NCI-H748 (cell line): ENCODE results near the gene SARS2.
A peak's percentile ranks its signal among the peaks of the same experiment; 100 is the strongest.

ENCODE experiments used
- DNase-seq: peaks from one replicate; lab custom pipeline; 2025; ENCODE audit not compliant: unreplicated experiment; lab: John Stamatoyannopoulos, UW

The SARS2 gene

DNA sequence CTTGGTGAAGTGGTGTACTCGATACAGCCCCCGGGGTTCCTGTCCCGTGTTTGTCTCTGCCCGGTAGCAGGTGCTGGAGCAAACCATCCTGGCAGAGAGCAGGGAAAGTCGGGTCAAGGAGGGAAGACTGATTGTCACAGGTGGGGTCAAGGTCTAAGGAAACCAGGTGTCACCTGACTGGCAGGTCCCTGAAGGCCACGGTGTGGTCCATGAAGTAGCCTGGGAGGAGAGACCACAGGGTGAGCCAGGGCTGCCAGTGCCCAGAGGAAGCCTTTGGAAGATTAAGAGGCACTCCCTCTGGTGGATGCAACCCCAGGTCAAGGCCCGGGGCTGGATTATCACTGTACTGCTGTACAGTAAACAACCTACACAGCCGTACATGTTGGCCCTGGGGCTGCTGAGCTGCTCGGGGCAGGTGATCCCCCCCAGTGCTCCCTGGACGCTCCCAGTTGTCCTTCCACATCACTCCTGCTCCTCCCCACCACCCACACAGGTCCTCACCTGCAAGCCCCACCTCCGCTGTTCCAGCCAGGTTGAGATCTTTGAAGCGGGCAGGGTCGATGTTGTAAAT, 12.6 kb downstream of the SARS2 start:
- peak; percentile 45 for DNase-seq

DNA sequence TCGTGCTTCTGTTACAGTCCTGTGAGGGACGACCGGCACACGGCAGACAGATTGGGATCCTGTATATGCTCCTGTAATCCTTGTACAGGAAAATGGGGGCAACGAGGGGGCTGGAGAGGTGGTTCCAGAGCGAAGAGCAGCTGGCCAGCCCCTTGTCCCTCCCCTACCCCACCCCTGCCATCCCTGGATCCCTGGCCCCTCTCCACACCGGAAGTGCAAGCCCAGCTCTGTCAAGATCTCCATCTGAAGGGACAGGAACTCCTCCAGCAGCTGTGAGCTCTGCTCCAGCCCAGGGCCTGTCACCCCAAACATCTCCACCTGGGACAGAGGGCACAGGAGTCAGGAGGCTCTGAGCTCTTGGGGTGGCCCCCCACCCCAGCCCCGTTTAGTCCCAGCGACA, 13.0 kb downstream of the SARS2 start:
- no peak for DNase-seq

DNA sequence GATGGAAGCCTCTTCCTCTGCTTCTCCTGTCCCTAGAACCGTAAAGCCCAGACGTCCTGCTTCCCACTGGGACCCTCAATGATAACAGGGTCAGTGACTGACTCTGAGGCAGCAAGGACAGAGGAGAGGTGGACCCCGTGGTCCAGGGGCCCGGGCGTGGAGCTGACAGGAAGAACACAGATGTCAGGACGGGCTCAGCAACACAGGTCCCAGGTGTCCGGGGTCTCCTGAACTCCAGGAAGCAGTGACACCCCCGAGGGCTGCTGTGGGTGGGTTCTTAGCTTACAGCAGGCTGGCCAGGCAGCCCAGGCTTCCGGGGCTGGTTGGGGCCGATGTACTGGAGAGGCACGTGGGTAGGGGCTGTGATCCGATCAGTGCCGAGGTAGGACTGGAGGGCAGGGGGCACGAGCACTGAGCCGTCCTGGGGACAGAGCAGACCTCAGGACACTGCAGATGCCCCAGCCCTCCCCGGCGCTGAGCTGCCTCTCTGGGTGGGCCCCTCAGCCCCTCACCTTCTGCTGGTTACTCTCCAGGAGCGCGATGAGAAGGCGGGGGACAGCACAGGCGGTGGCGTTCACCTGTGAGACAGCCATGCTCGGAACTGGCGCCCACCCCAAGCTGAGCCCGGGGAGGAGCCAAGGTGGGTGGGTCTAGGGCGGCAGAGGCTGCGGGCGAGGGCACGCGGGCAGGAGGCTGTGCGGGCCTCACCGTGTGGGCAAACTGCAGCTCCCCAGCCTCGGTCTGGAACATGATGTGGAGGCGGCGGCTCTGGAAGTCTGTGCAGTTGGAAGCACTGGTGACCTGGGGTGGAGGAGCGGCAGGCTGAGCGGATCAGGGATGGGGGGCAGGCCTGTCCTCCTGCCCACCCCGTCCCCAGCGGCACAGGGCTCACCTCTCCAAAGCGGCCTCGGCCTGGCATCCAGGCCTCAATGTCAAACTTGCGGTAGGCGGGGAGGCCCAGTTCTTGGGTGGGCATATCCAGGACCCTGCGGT, 14.9 kb downstream of the SARS2 start:
- DNase-seq, result no peak

DNA sequence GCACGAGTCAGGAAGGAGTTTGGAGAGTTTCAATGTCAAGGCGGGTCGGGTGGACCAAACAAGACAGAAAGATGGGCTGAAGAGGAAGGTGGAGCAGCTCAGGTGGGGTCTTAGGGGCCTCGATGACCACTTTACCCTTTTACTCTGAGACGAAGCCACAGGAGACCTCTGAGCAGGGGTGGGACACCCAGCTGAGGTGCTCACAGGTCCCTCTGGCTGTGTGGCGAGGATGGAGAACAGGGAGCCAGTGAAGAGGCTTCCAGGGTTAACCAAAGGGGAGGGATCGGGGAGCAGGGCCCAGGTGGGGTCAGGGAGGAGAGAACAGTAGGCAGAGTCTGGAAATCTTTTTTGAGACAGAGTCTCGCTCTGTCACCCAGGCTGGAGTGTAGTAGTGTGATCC, 16.6 kb downstream of the SARS2 start:
- DNase-seq, result no peak

DNA sequence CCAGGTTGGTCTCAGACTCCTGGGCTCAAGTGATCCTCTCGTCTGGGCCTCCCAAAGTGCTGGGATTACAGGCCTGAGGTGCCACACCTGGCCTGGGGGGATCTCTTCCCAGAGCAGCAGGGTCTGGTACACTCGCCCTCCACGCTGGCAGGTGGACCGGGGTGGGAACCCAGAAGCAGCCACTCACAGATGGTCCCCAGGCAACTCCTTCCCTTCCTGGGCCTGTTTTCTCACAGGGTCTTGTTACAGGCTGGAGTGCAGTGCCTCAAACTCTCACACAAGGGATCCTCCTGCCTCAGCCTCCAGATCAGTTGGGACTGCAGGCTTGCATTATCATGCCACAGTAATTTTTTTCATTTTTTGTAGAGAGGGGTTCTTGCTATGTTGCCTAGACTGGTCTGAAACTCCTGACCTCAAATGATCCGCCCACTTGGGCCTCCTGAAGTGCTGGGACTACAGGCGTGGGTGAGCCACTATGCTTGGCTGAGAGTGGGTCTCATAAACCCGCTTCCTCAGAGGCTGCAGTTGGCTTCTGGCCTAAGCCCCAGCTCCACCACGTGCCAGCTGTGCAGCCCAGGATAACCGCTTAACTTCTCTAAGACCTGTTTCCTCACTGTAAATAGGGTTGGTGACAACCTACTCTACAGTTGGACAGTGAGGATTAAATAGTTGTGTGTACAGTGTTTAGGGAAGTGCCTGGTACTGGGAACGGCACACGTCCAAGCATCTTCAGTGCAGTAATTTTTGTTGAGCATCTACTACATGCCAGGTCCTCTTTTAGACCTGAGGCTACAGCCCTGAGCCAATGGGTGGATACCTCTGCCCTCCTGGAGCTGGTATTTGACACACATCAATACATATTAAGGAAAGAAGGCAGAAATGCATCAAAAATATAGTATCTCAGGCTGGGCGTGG, 17.7 kb downstream of the SARS2 start:
- DNase-seq, result no peak

DNA sequence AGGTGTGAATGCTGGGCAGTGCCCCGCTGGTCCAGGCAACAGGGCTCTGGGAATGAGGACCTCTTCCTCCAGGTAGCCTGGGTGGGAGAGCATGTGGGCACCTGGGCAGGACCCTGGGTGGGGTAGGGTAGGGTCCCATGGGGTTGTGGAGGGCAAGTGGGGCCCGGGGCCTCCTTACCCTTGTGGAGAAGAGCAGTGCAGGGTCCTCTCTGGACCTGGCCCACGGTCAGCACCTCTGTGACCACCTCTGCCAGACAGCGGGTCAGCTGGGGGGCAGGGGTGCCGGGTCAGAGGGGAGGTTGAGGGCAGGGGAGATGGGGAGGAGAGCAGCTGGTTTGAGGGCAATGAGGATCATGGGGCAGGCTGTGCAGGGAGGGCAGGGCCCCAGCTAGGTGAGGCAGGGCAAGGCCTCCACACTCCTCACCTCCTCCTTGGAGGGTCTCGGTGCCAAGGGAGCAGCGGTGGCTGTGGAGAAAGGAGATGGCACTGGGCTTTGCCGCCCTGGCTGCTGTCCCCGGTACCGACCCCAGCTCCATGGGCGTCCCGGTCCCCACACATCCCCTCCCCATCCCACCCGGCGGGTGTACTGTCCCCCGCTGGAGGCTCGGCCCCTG, 19.1 kb downstream of the SARS2 start:
- no peak for DNase-seq

DNA sequence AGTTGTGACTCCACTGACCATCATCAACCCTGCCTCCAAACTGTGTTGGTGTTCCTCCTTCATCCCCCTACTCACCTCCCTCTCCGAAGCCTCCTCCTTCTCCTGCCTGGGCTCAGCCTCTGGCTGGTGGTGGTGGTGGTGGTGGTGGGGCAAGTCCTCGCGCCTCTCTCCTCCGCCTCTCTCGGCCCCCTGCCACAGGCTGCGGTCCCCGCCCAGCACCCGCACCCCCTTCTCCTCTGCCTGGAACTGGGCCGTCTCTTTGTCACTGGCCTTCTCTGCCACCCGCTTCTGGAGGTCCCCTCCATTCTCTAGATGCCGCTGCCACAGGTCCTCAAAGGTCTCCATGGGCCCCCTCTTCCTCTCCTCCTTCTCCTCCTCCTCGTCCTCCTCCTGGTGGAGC, 20.1 kb downstream of the SARS2 start:
- DNase-seq, result no peak

DNA sequence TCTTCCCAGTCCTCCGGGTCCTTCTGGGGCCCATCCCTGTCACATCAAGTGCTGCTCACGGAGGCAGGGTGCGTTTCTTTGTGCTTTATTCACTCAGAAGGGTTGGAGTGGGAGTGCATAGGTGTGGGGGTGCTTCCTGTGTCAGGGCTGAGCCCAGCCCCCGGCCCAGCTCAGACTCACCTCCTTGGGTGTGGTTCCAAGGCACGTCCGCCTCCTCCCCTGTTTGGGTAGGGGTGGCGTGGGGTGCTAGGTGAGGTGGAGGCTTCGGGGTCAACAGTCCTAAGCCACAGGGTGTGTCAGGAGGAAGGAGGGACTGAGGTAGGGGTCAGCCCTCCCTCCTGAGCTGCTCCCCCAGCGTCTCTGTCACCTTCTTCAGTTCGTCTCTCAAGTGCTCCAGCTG, 21.7 kb downstream of the SARS2 start:
- DNase-seq, result no peak

DNA sequence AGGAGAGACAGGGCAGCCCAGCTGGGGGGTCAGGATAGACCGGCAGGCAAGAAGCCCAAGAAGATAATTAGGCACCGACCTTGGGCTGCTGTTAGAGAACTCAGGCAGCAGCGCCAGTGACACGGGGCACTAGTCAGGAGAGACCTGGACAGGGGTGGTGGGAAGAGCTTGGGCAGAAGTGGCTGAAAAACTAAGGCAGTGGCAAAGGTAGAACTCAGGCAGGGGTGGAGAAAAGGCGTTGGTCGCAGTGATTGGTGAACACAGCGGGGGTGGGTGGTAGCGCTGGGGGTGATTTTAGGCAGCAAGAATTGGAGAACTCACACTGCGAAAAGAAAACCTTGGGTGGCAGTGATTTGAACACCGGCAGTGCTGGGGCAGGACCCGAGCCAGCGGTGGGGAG, 22.9 kb downstream of the SARS2 start:
- DNase-seq, result no peak

DNA sequence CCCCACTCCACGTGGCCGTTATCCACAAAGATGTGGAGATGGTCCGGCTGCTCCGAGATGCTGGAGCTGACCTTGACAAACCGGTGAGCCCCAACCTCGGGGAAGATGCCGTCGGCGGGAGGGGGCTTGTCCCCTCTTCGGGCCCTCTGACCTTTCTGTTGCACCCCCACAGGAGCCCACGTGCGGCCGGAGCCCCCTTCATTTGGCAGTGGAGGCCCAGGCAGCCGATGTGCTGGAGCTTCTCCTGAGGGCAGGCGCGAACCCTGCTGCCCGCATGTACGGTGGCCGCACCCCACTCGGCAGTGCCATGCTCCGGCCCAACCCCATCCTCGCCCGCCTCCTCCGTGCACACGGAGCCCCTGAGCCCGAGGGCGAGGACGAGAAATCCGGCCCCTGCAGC, 23.3 kb downstream of the SARS2 start:
- no peak for DNase-seq

DNA sequence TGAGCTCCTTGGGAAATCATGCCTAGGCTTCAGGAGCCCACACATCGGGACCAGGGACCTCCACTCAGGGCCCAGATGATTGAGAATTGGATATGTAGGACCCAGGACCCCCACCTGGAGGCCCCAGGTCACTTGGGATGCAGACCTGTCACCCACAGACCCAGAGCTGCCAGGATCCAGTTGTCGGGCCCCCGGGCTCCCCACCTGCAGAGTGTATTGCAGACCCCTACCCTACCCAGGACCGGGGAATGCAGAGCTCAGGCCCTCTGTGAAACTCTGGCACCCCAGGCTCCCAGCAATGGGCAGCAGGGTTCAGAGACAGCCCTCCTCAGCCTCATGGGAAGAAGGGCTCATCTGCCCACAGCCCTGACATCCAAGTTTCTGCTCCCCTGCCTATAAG, 24.9 kb downstream of the SARS2 start:
- no peak for DNase-seq

DNA sequence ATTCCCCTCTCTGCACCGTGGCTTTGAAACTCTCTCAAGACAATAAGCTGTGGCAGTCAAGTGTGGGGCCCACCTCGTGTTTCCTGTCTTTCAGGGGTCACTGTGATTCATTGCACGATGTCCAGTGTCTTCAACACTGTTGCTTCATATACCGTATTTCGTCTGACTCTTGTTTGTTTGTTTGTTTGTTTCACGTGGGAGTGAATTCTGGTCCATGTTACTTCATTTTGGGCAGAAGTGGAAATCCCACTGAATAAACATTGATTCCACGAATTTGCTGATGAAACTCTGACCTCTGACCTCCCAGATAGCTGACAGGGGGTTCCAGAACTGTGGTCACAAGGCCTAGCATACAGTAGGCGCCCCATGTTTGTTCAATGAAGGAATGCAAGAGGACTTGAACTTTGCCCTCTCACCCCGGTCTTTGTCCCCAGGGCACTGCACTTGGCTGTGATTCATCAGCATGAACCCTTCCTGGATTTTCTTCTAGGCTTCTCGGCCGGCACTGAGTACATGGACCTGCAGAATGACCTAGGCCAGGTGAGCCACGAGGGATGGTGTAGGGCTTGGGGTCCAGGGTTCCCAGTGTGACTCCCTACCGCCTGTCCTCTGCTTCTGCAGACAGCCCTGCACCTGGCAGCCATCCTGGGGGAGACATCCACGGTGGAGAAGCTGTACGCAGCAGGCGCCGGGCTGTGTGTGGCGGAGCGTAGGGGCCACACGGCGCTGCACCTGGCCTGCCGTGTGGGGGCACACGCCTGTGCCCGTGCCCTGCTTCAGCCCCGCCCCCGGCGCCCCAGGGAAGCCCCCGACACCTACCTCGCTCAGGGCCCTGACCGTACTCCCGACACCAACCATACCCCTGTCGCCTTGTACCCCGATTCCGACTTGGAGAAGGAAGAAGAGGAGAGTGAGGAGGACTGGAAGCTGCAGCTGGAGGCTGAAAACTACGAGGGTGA, 25.7 kb downstream of the SARS2 start:
- DNase-seq, result no peak

DNA sequence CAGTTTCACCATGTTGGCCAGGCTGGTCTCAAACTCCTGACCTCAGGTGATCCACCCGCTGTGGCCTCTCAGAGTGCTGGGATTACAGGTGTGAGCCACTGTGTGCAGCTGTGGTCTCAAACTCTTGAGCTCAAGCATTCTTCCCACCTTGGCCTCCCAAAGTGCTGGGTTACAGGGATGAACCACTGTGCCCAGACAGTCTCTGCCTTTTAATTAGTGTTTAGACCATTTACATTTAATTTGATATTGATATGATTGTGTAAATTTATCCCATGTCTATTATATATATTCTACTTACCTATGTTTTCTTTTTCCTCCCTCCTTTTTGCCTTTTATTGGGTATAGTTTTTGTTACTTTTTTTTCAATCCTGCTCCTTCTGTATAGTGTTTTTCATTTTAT, 28.9 kb downstream of the SARS2 start:
- DNase-seq, result no peak

DNA sequence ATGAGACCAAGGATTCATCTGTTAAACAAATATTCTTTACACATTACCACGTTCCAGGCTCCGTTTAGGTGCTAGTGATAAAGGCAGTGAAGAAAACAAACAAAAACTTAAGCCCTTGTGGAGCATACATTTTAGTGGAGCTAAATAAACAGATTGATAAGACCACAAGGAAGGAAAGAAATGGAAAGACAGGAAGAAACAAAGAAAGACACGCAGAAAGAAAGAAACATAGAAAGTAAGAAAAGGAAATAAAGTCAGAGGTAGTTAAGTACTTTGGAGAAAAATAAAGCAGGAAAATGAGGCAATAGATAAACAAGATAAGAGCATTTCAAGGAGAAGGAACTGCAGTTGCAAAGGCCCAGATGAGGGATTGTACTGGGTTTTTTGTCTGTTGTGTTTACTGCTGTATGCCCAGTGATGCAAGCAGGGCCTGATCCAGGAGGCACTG, 29.8 kb downstream of the SARS2 start:
- DNase-seq, result no peak

DNA sequence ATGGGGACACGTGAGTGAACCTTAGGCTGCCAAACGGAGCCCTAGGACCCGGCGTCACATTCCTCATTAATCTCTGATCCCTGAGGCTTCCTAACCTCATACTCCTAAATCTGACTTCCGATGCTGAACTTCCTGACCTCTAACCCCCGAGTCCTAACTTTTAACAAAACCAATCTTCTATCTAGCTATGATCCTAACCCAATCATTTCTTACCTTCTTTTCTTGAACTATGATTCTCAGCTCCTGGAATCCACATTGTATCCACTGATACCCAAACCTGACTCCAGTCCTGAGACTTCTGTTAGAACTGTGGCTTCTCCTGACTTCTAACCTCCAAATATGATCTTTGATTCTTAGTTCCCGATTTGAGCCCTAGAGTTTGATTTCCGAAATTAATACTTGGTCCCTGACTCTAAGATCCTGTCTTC, 30.3 kb downstream of the SARS2 start:
- DNase-seq, result no peak

DNA sequence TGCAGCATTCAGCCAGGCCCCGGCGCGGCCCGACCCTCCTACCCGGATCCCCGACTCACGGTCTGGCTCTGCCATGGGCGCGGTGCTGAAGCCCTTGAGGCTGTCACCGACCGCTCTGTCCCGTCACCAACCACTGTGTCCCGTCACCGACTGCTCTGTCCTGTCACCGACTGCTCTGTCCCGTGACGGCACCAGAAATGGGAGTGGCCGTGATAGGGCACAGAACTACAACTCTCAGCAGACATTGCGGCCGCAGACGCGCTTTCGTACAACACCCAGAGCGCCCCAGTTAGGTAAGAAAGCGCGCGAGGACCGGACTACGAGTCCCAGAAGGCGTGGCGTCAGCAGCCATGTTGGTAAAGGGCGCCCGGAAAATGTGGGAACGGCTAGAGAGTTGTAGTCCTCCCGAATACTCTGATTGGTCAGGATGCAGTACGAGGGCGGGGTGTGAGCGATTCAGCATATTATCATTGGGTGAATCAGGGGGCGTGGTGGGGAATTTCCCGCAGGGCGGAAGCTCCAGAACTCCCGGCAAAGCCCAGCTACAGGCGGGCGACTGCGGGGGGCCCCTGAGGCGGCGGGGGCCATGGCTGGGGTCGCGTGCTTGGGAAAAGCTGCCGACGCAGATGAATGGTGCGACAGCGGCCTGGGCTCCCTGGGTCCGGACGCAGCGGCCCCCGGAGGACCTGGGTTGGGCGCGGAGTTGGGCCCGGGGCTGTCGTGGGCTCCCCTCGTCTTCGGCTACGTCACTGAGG, 30.9 kb downstream of the SARS2 start, which contains the start of the genes NFKBIB and SIRT2:
NFKBIB (plus strand) TSS at position 523 of the 755 bp plus-strand sequence; CDS start at position 587, 64 bp downstream.
SIRT2 (minus strand) TSS at position 172 of the 755 bp plus-strand sequence; CDS start at position 75, 97 bp downstream.
- peak; percentile 100 for DNase-seq

DNA sequence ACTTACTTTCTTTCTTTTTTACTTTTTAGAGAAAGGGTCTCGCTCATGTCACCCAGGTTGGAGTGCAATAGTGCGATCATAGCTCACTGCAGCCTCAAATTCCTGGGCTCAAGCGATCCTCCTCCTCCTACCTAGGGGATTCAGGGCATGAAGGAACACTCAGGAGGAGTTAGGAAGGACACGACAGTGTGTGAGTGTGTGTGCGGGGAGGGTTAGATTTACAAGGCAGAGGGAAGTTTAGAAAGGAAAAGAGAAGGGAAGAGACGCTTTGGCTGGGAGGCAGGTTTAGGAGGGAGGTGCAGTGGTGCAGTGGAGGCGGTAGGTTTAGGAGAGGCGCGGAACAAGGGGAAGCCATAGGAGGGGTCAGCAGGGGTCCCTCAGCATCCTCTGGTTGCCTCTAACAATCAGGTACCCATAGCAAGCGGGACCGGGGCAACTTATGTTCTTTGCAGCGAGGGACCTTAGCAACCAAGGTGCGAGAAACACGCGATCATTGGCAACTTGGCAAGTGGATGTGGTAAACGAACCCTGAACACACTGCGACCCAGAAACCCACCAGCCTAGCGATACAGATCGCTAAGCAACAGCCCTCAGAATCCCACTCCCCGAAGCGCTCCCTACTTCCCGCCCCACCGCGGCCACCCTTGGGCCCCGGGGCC, 31.6 kb downstream of the SARS2 start:
- peak; percentile 49 for DNase-seq

DNA sequence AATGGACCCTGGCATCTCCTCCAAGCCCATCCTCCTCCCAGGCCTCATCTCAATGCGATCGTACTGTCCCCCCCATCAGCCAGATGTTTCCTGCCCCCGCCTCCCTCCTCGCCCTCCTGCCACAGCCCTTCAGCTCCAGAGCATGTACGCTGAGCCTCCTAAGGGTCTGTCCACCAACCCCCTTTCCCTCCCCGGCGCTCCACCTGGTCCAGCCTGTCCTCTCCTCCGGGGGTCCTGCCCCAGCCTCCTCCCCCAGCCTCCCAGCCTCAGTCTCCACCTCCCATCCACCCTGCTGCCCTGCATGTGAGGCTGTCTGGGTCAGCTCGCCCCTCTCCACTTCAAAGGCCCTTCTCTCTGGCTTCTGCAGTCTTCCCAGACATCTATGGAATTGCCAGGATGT, 35.6 kb downstream of the SARS2 start:
- DNase-seq, result no peak
